ENCODE results near the gene DUOX1.

DUOX1 gene

GRCh38 chr15:45113380-45113990 lies 16.3 kb upstream of the DUOX1 start:
- Histone ChIP-seq H3K4me3 (ENCODE audit: control insufficient read depth in 1 of 7, extremely low read depth in 1 of 7, insufficient read depth in 4 of 7, low read depth in 2 of 7, low read length in 6 of 7) (peak overlapping the region in 2 of 7 experiments; percentile 1 to 49), H3K9me3 (ENCODE audit: control extremely low read depth in 1 of 5, control insufficient read depth in 4 of 5, insufficient read depth in 2 of 5, low read depth in 1 of 5, low read length in 4 of 5) (no peaks in the 10 kb centered on the region), H3K27me3 (replicated peaks in 2 of 5; ENCODE audit: control insufficient read depth in 4 of 5, insufficient read depth in 5 of 5, low read length in 4 of 5) (peaks cover 5 to 90% (median 62%) of the 10 kb centered on the region in 5 experiments), H3K36me3 (ENCODE audit: control insufficient read depth in 4 of 4, insufficient read depth in 4 of 4, low read length in 3 of 4) (no peaks in the 10 kb centered on the region), H3K4me1 (ENCODE audit: control extremely low read depth in 1 of 4, control insufficient read depth in 4 of 4, insufficient read depth in 4 of 4, low read length in 3 of 4) (peaks cover 0 to 52% (median 29%) of the 10 kb centered on the region in 4 experiments), H3K27ac (ENCODE audit: insufficient read depth in 1 of 2, low read depth in 1 of 2, low read length in 2 of 2, poor library complexity in 1 of 2, severe bottlenecking in 2 of 2) (no peak overlapping the region)
- ChIA-PET CTCF (interaction anchor here (0.7 to 2.3 kb wide), 4 partner anchors 8 to 145 kb away, joined by 3 to 10 read pairs (median 4); no protein-coding TSS in a partner anchor), POLR2A (no interaction called here)
- peak in 1 of 3 donors; percentile 20 for DNase-seq
- 8% methylated on average over 6 of the region's 14 CpGs for WGBS (ENCODE audit: insufficient coverage)

- H3K27me3 ChIP-seq (replicated peaks in 2 of 5; ENCODE audit: control insufficient read depth in 4 of 5, insufficient read depth in 5 of 5, low read length in 4 of 5) = peaks cover 0 to 87% (median 58%) of the 10 kb centered on the region in 5 experiments
- ChIA-PET CTCF (interaction anchor here (1.0 to 2.3 kb wide), 5 partner anchors 7 to 17 kb away, joined by 3 to 10 read pairs (median 5); no protein-coding TSS in a partner anchor), POLR2A (no interaction called here)
- DNase-seq = peak in 2 of 3 donors; percentile 34 to 38
- no peaks in the 10 kb centered on the region for H3K9me3 ChIP-seq (ENCODE audit: control extremely low read depth in 1 of 5, control insufficient read depth in 4 of 5, insufficient read depth in 2 of 5, low read depth in 1 of 5, low read length in 4 of 5)
- no peak within 1 kb of the TSS for H3K27ac ChIP-seq (ENCODE audit: insufficient read depth in 1 of 2, low read depth in 1 of 2, low read length in 2 of 2, poor library complexity in 1 of 2, severe bottlenecking in 2 of 2)
- WGBS (ENCODE audit: insufficient coverage) = 1% methylated on average over 39 of the region's 42 CpGs
- H3K4me1 ChIP-seq (ENCODE audit: control extremely low read depth in 1 of 4, control insufficient read depth in 4 of 4, insufficient read depth in 4 of 4, low read length in 3 of 4) = peaks cover 0 to 52% (median 29%) of the 10 kb centered on the region in 4 experiments
- peak within 1 kb of the TSS in 4 of 7 experiments; percentile 15 to 55 (median 52) for H3K4me3 ChIP-seq (ENCODE audit: control insufficient read depth in 1 of 7, extremely low read depth in 1 of 7, insufficient read depth in 4 of 7, low read depth in 2 of 7, low read length in 6 of 7)
- H3K36me3 ChIP-seq (ENCODE audit: control insufficient read depth in 4 of 4, insufficient read depth in 4 of 4, low read length in 3 of 4) = no peaks in the 10 kb centered on the region
Observed at GRCh38 chr15:45114076-45114750, 15.6 kb upstream of the DUOX1 start, which contains the start of the genes DUOX2 and DUOXA2. Gene DUOX2 (minus strand): TSS chr15:45114172. CDS start chr15:45113411, 761 bp downstream. Gene DUOXA2 (plus strand): TSS chr15:45114326. CDS start chr15:45114606, 280 bp downstream.

- Histone ChIP-seq H3K36me3 (ENCODE audit: control insufficient read depth in 4 of 4, insufficient read depth in 4 of 4, low read length in 3 of 4) (no peaks in the 10 kb centered on the region), H3K4me3 (ENCODE audit: control insufficient read depth in 1 of 7, extremely low read depth in 1 of 7, insufficient read depth in 4 of 7, low read depth in 2 of 7, low read length in 6 of 7) (peak overlapping the region in 3 of 7 experiments; percentile 28 to 53 (median 52)), H3K9me3 (ENCODE audit: control extremely low read depth in 1 of 5, control insufficient read depth in 4 of 5, insufficient read depth in 2 of 5, low read depth in 1 of 5, low read length in 4 of 5) (no peaks in the 10 kb centered on the region), H3K4me1 (ENCODE audit: control extremely low read depth in 1 of 4, control insufficient read depth in 4 of 4, insufficient read depth in 4 of 4, low read length in 3 of 4) (peaks cover 0 to 52% (median 29%) of the 10 kb centered on the region in 4 experiments), H3K27ac (ENCODE audit: insufficient read depth in 1 of 2, low read depth in 1 of 2, low read length in 2 of 2, poor library complexity in 1 of 2, severe bottlenecking in 2 of 2) (no peak overlapping the region), H3K27me3 (replicated peaks in 2 of 5; ENCODE audit: control insufficient read depth in 4 of 5, insufficient read depth in 5 of 5, low read length in 4 of 5) (peaks cover 0 to 83% (median 57%) of the 10 kb centered on the region in 5 experiments)
- CTCF ChIA-PET = interaction anchor here (1.1 to 1.7 kb wide), 2 partner anchors 10 to 16 kb away, joined by 3 to 5 read pairs; no protein-coding TSS in a partner anchor
- no peak for DNase-seq
- WGBS (ENCODE audit: insufficient coverage) = 11% methylated on average over 2 of the region's 2 CpGs
- POLR2A ChIA-PET = no interaction called here
Observed at GRCh38 chr15:45114751-45115085, 15.1 kb upstream of the DUOX1 start.

GRCh38 chr15:45115312-45115820 lies 14.4 kb upstream of the DUOX1 start:
- DNase-seq = no peak
- ChIA-PET CTCF (interaction anchor here (1.1 to 1.7 kb wide), 3 partner anchors 9 to 16 kb away, joined by 3 to 5 read pairs (median 5); no protein-coding TSS in a partner anchor), POLR2A (no interaction called here)
- Histone ChIP-seq H3K9me3 (ENCODE audit: control extremely low read depth in 1 of 5, control insufficient read depth in 4 of 5, insufficient read depth in 2 of 5, low read depth in 1 of 5, low read length in 4 of 5) (no peaks in the 10 kb centered on the region), H3K36me3 (ENCODE audit: control insufficient read depth in 4 of 4, insufficient read depth in 4 of 4, low read length in 3 of 4) (no peaks in the 10 kb centered on the region), H3K27me3 (replicated peaks in 2 of 5; ENCODE audit: control insufficient read depth in 4 of 5, insufficient read depth in 5 of 5, low read length in 4 of 5) (peaks cover 0 to 76% (median 51%) of the 10 kb centered on the region in 5 experiments), H3K4me3 (ENCODE audit: control insufficient read depth in 1 of 7, extremely low read depth in 1 of 7, insufficient read depth in 4 of 7, low read depth in 2 of 7, low read length in 6 of 7) (no peak overlapping the region), H3K4me1 (ENCODE audit: control extremely low read depth in 1 of 4, control insufficient read depth in 4 of 4, insufficient read depth in 4 of 4, low read length in 3 of 4) (peaks cover 0 to 52% (median 29%) of the 10 kb centered on the region in 4 experiments), H3K27ac (ENCODE audit: insufficient read depth in 1 of 2, low read depth in 1 of 2, low read length in 2 of 2, poor library complexity in 1 of 2, severe bottlenecking in 2 of 2) (no peak overlapping the region)
- 68% methylated on average over 6 of the region's 7 CpGs for WGBS (ENCODE audit: insufficient coverage)

GRCh38 chr15:45116006-45116481 lies 13.8 kb upstream of the DUOX1 start:
- Histone ChIP-seq H3K36me3 (ENCODE audit: control insufficient read depth in 4 of 4, insufficient read depth in 4 of 4, low read length in 3 of 4) (no peaks in the 10 kb centered on the region), H3K9me3 (ENCODE audit: control extremely low read depth in 1 of 5, control insufficient read depth in 4 of 5, insufficient read depth in 2 of 5, low read depth in 1 of 5, low read length in 4 of 5) (no peaks in the 10 kb centered on the region), H3K27ac (ENCODE audit: insufficient read depth in 1 of 2, low read depth in 1 of 2, low read length in 2 of 2, poor library complexity in 1 of 2, severe bottlenecking in 2 of 2) (no peak overlapping the region), H3K4me3 (ENCODE audit: control insufficient read depth in 1 of 7, extremely low read depth in 1 of 7, insufficient read depth in 4 of 7, low read depth in 2 of 7, low read length in 6 of 7) (peak overlapping the region in 2 of 7 experiments; percentile 19 to 53), H3K27me3 (replicated peaks in 2 of 5; ENCODE audit: control insufficient read depth in 4 of 5, insufficient read depth in 5 of 5, low read length in 4 of 5) (peaks cover 0 to 74% (median 51%) of the 10 kb centered on the region in 5 experiments), H3K4me1 (ENCODE audit: control extremely low read depth in 1 of 4, control insufficient read depth in 4 of 4, insufficient read depth in 4 of 4, low read length in 3 of 4) (peaks cover 0 to 52% (median 29%) of the 10 kb centered on the region in 4 experiments)
- no peak for DNase-seq
- ChIA-PET POLR2A (no interaction called here), CTCF (interaction anchor here (1.0 to 1.7 kb wide), 4 partner anchors 9 to 15 kb away, joined by 4 to 5 read pairs (median 5); no protein-coding TSS in a partner anchor)
- 7% methylated on average over 17 of the region's 19 CpGs for WGBS (ENCODE audit: insufficient coverage)

GRCh38 chr15:45116482-45117307 lies 13.1 kb upstream of the DUOX1 start:
- POLR2A ChIA-PET = no interaction called here
- CTCF ChIA-PET = interaction anchor here (1.0 to 1.3 kb wide), 3 partner anchors 8 to 10 kb away, joined by 4 to 5 read pairs (median 5); no protein-coding TSS in a partner anchor
- H3K27me3 ChIP-seq (replicated peaks in 2 of 5; ENCODE audit: control insufficient read depth in 4 of 5, insufficient read depth in 5 of 5, low read length in 4 of 5) = peaks cover 0 to 71% (median 50%) of the 10 kb centered on the region in 5 experiments
- peak in 2 of 3 donors; percentile 52 to 53 for DNase-seq
- peak overlapping the region in 3 of 7 experiments; percentile 19 to 53 (median 42) for H3K4me3 ChIP-seq (ENCODE audit: control insufficient read depth in 1 of 7, extremely low read depth in 1 of 7, insufficient read depth in 4 of 7, low read depth in 2 of 7, low read length in 6 of 7)
- H3K27ac ChIP-seq (ENCODE audit: insufficient read depth in 1 of 2, low read depth in 1 of 2, low read length in 2 of 2, poor library complexity in 1 of 2, severe bottlenecking in 2 of 2) = no peak overlapping the region
- 6% methylated on average over 58 of the region's 65 CpGs for WGBS (ENCODE audit: insufficient coverage)
- H3K9me3 ChIP-seq (ENCODE audit: control extremely low read depth in 1 of 5, control insufficient read depth in 4 of 5, insufficient read depth in 2 of 5, low read depth in 1 of 5, low read length in 4 of 5) = no peaks in the 10 kb centered on the region
- H3K4me1 ChIP-seq (ENCODE audit: control extremely low read depth in 1 of 4, control insufficient read depth in 4 of 4, insufficient read depth in 4 of 4, low read length in 3 of 4) = peaks cover 0 to 49% (median 28%) of the 10 kb centered on the region in 4 experiments
- H3K36me3 ChIP-seq (ENCODE audit: control insufficient read depth in 4 of 4, insufficient read depth in 4 of 4, low read length in 3 of 4) = no peaks in the 10 kb centered on the region

Measured in common myeloid progenitor, CD34-positive (primary cell).